K562 (cell line): ENCODE results near the gene PLCB1. TPM values are rescaled to one million over a fixed set of nuclear protein-coding genes. Genes with fewer than 3 reads are reported as not detected.

Source experiments
- ATAC-seq: fragments of 200-7000 bp; cut with Tn5 transposase; 3 replicates; pipeline ENCODE4 v1.9.1; 2020; ENCODE audit warnings: moderate library complexity
- BruUV-seq: library from RNA; stranded (reverse); fragments of 400-500 nt; replicated peaks from 2 replicates; lab custom pipeline; 2021; lab: Mats Ljungman, UMichigan
- CTCF ChIA-PET: fragments of 300-600 bp; formaldehyde crosslinking; extraction: SDS; loops from one replicate; lab custom pipeline; 2021; ENCODE audit warnings: low intra/inter-chr PET ratio; lab: Yijun Ruan, JAX
- POLR2A ChIA-PET: fragments of 300-600, 350-650 bp; sonication (Branson Sonifier 250); formaldehyde crosslinking; extraction: SDS; loops from one replicate; lab custom pipeline; 2021; ENCODE audit warnings: antibody characterized with exemption, inconsistent platforms; lab: Yijun Ruan, JAX
- DNase-seq, 4 experiments: peaks; one replicate each; pipeline versions ENCODE4 v3.0.0 to v3.0.0-alpha.2; 2011 to 2018; ENCODE audit warnings: low spot score in 3 of 4, mixed read lengths in 3 of 4; ENCODE audit errors: extremely low read depth in 1 of 4
- FAIRE-seq: peaks from 2 replicates; lab custom pipeline; 2011; peaks lifted over from hg19 to GRCh38; lab: Jason Lieb, UNC
- H2AFZ ChIP-seq: 2 replicates; pipeline ENCODE4 v1.6.0; 2011; ENCODE audit warnings: low read depth, low read length, control low read depth, inconsistent platforms
- H3K27ac ChIP-seq: fragments of 200-600 bp; 3 replicates; pipeline ENCODE4 v1.8.0; 2011; ENCODE audit warnings: low read depth, mild to moderate bottlenecking, control low read depth, inconsistent platforms, low read length, moderate library complexity, mixed read lengths; ENCODE audit errors: extremely low read depth
- H3K27me3 ChIP-seq, 2 experiments: fragments of 300-600 bp in 1 of 2; 2 replicates in 1 of 2; 3 replicates in 1 of 2; pipeline versions ENCODE4 v1.6.0 to v1.8.0; 2011; ENCODE audit warnings: inconsistent platforms in 2 of 2, low read length in 2 of 2, mild to moderate bottlenecking in 1 of 2, mixed read lengths in 1 of 2, moderate library complexity in 1 of 2; ENCODE audit not compliant: control insufficient read depth in 2 of 2, insufficient read depth in 2 of 2
- H3K36me3 ChIP-seq: fragments of 300-600 bp; 3 replicates; pipeline ENCODE4 v1.8.0; 2011; ENCODE audit warnings: mild to moderate bottlenecking, low read length, inconsistent platforms; ENCODE audit not compliant: control insufficient read depth, insufficient read depth
- H3K4me1 ChIP-seq, 2 experiments: fragments of 200-600 bp in 1 of 2; replicated peaks in 1 of 2; 2 replicates in 1 of 2; 3 replicates in 1 of 2; pipeline versions ENCODE4 v1.5.1 to v1.8.0; 2011; ENCODE audit warnings: inconsistent platforms in 2 of 2, low read length in 2 of 2, mild to moderate bottlenecking in 1 of 2, mixed read lengths in 1 of 2, moderate library complexity in 1 of 2; ENCODE audit not compliant: control insufficient read depth in 2 of 2, insufficient read depth in 2 of 2
- H3K4me2 ChIP-seq: 2 replicates; pipeline ENCODE4 v1.6.1; 2011; ENCODE audit warnings: low read length, control low read depth, inconsistent platforms, mixed read lengths; ENCODE audit not compliant: insufficient read depth
- H3K4me3 ChIP-seq: fragments of 200-600 bp; sonication (generic), shearing (Covaris generic); 2 replicates; pipeline ENCODE4 v1.5.1; 2016; ENCODE audit warnings: control low read depth, inconsistent platforms
- H3K79me2 ChIP-seq: fragments of 200-600 bp; 3 replicates; pipeline ENCODE4 v1.8.0; 2011; ENCODE audit warnings: low read length, inconsistent platforms; ENCODE audit not compliant: control insufficient read depth, insufficient read depth
- H3K9ac ChIP-seq, 2 experiments: 2 replicates each; pipeline versions ENCODE4 v1.6.0 to v1.6.1; 2011; ENCODE audit warnings: low read depth in 2 of 2, low read length in 2 of 2, control low read depth in 1 of 2, inconsistent platforms in 1 of 2, mild to moderate bottlenecking in 1 of 2, mixed read lengths in 1 of 2; ENCODE audit not compliant: insufficient read depth in 1 of 2
- H3K9me1 ChIP-seq: one replicate; pipeline ENCODE4 v1.6.0; 2011; ENCODE audit warnings: inconsistent platforms, mild to moderate bottlenecking, low read length, moderate library complexity; ENCODE audit not compliant: control insufficient read depth, insufficient read depth
- H3K9me3 ChIP-seq: replicated peaks from 2 replicates; pipeline ENCODE4 v1.5.1; 2011; ENCODE audit warnings: low read depth, low read length, inconsistent platforms; ENCODE audit not compliant: control insufficient read depth, insufficient read depth
- H4K20me1 ChIP-seq: replicated peaks from 2 replicates; pipeline ENCODE4 v1.6.1; 2011; ENCODE audit warnings: low read length, inconsistent platforms, mixed read lengths; ENCODE audit not compliant: control insufficient read depth, insufficient read depth
- CBFA2T2 ChIP-seq: fragments of 450-650 bp; conservative IDR thresholded peaks from 2 replicates; pipeline ENCODE4 v1.6.1; 2017; ENCODE audit warnings: mild to moderate bottlenecking
- L3MBTL2 ChIP-seq: fragments of 450-650 bp; IDR thresholded peaks from 2 replicates; pipeline ENCODE4 v1.6.1; 2016; ENCODE audit warnings: mild to moderate bottlenecking, moderate library complexity
- PCBP2 ChIP-seq: fragments of 200-400 bp; formaldehyde crosslinking; IDR thresholded peaks from 2 replicates; pipeline ENCODE4 v1.6.1; 2018; ENCODE audit warnings: low read length, low read depth, mild to moderate bottlenecking, moderate library complexity; ENCODE audit not compliant: poor library complexity, severe bottlenecking
- SMAD4 ChIP-seq: fragments of 250-450 bp; sonication (Bioruptor Pico); conservative IDR thresholded peaks from 2 replicates; pipeline ENCODE4 v1.8.0; 2021; ENCODE audit warnings: inconsistent platforms, mild to moderate bottlenecking, moderate library complexity
- ZC3H4 ChIP-seq: sonication (generic); formaldehyde crosslinking; IDR thresholded peaks from 2 replicates; pipeline ENCODE4 v1.9.0; 2021; ENCODE audit warnings: missing genetic modification reagents, borderline replicate concordance
- ZNF165 ChIP-seq: fragments of 250-450 bp; sonication (Bioruptor Pico); IDR thresholded peaks from 2 replicates; pipeline ENCODE4 v1.4.0; 2020; ENCODE audit warnings: borderline replicate concordance
- ZNF224 ChIP-seq: sonication (generic); formaldehyde crosslinking; IDR thresholded peaks from 2 replicates; pipeline ENCODE4 v1.8.0; 2022; ENCODE audit warnings: mild to moderate bottlenecking, missing genetic modification reagents
- WGBS: fragments of 100-300 bp; shearing (Covaris generic); methylation state at CpG from one replicate; pipeline ENCODE4 v1.1.6; 2016; ENCODE audit warnings: low coverage, mixed read lengths; ENCODE audit not compliant: insufficient coverage; ENCODE audit errors: missing lambda C conversion rate; 5-methylcytosine and 5-hydroxymethylcytosine counted together
- in situ Hi-C: fragments of 300-500 bp; cut with MboI; formaldehyde crosslinking; loops from 4 replicates; pipeline ENCODE4 v1.15.0; 2018; ENCODE audit warnings: inconsistent platforms, mixed read lengths
- intact Hi-C: fragments of 100-400 bp; cut with micrococcal nuclease; formaldehyde crosslinking; loops from 2 replicates; pipeline ENCODE4 v1.14.2; 2022
- polyA plus RNA-seq, 8 experiments: library from polyadenylated mRNA; depleted of rRNA in 4 of 8; stranded (reverse) in 5 of 8; unstranded in 3 of 8; fragments of >200 nt; fragmentation: Nextera tagmentation in 2 of 8; fragmentation: Illumina TruSeq in 1 of 8; extraction: Ambion mirVana in 2 of 8; extraction: Trizol in 1 of 8; gene quantifications; 2 replicates each; pipeline versions ENCODE4 v1.2.1 to v1.2.3, GENCODE V29; 2011 to 2014; ENCODE audit warnings: inconsistent platforms in 1 of 8, missing spikeins in 1 of 8
- total RNA-seq, 7 experiments: library from RNA; depleted of rRNA in 6 of 7; stranded (reverse); fragments of >200 nt in 6 of 7; fragmentation: Illumina TruSeq in 2 of 7; extraction: Trizol in 2 of 7; gene quantifications; 2 replicates each; pipeline versions ENCODE4 v1.2.1 to v1.2.3, GENCODE V29; 2011 to 2021; ENCODE audit warnings: low replicate concordance in 1 of 7
- TF ChIP-seq, protein P1 (sequence below): fragments of 250-450 bp; sonication (Bioruptor Pico); IDR thresholded peaks from 2 replicates; pipeline ENCODE4 v1.9.0; 2021; ENCODE audit warnings: mild to moderate bottlenecking
- TF ChIP-seq, protein P2 (sequence below): fragments of 250-450 bp; sonication (Bioruptor Pico); IDR thresholded peaks from 2 replicates; pipeline ENCODE4 v1.4.0; 2020; ENCODE audit warnings: mild to moderate bottlenecking, moderate library complexity

Gene PLCB1
- total and polyA plus RNA-seq, 9 of the 15 experiments (the other 6 are each of a cell fraction or from before 2014, with no cell fraction given), result 0.34 to 3.1 (median 1.3) TPM

DNA sequence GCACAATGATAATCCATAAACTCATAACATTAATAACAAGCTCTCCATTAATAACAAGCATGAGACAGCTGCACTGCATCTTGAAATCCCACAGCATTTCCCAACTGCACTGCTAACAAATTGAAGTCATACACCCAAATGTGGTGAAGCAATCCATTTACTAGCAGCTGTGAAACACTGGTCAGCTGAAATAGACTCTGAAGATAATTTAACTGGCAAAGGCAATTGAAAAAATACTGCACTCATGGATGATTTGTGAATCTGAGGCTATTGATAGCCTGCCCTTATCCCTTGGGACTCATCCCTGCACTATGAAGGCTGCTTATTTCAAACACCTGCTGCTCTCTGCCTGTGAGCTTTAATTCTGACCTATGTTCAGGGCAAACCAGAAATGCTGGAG is 49.1 kb upstream of the PLCB1 start (continued):
- TF ChIP-seq, protein P1, sequence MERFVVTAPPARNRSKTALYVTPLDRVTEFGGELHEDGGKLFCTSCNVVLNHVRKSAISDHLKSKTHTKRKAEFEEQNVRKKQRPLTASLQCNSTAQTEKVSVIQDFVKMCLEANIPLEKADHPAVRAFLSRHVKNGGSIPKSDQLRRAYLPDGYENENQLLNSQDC (CRISPR knock-in tag), result no peak
- no peak for TF ChIP-seq ZC3H4 (CRISPR knock-in tag)
- TF ChIP-seq L3MBTL2, result no peak
- no peak for TF ChIP-seq ZNF165 (CRISPR knock-in tag)
- TF ChIP-seq, protein P2, sequence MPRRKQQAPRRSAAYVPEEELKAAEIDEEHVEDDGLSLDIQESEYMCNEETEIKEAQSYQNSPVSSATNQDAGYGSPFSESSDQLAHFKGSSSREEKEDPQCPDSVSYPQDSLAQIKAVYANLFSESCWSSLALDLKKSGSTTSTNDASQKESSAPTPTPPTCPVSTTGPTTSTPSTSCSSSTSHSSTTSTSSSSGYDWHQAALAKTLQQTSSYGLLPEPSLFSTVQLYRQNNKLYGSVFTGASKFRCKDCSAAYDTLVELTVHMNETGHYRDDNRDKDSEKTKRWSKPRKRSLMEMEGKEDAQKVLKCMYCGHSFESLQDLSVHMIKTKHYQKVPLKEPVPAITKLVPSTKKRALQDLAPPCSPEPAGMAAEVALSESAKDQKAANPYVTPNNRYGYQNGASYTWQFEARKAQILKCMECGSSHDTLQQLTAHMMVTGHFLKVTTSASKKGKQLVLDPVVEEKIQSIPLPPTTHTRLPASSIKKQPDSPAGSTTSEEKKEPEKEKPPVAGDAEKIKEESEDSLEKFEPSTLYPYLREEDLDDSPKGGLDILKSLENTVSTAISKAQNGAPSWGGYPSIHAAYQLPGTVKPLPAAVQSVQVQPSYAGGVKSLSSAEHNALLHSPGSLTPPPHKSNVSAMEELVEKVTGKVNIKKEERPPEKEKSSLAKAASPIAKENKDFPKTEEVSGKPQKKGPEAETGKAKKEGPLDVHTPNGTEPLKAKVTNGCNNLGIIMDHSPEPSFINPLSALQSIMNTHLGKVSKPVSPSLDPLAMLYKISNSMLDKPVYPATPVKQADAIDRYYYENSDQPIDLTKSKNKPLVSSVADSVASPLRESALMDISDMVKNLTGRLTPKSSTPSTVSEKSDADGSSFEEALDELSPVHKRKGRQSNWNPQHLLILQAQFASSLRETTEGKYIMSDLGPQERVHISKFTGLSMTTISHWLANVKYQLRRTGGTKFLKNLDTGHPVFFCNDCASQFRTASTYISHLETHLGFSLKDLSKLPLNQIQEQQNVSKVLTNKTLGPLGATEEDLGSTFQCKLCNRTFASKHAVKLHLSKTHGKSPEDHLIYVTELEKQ, result no peak
- TF ChIP-seq ZNF224 (CRISPR knock-in tag), result no peak
- no peak for TF ChIP-seq PCBP2
- TF ChIP-seq SMAD4 (CRISPR knock-in tag), result no peak

DNA sequence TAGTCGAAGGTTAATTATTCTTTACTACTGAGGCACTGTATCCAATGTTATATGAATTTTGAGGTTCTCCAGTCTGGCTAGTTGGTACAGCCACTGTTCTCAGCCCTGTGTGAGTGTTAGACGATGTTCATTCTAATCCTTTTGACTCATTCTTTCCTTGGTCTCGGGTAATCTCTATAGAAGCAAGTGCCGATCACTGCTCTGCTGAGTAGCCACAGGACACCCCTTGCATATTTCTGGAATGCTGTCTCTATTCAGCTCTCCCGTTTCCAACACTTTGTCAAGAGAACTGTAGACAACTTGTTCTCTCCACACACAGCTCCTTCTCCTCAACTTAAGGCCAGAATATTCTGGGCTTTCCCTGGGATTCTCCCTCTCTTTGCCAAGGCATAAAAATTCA is 42.4 kb upstream of the PLCB1 start:
- H3K9me1 ChIP-seq, result no peaks in the 10 kb centered on the region
- no peaks in the 10 kb centered on the region for H3K27me3 ChIP-seq
- H3K79me2 ChIP-seq, result no peaks in the 10 kb centered on the region
- intact Hi-C loops, result no loop called here
- WGBS, result 0% methylated on average over 5 of the region's 5 CpGs
- no TSS peak for BruUV-seq
- no peak overlapping the region for H3K27ac ChIP-seq
- FAIRE-seq (no peak), DNase-seq (no peak), ATAC-seq (no peak)
- H3K9ac ChIP-seq, result no peak overlapping the region
- TF ChIP-seq CBFA2T2, result no peak
- in situ Hi-C loops, result no loop called here
- H3K4me1 ChIP-seq, result no peaks in the 10 kb centered on the region
- no peak overlapping the region for H3K4me3 ChIP-seq
- POLR2A ChIA-PET, result no interaction called here
- H3K36me3 ChIP-seq, result no peaks in the 10 kb centered on the region
- CTCF ChIA-PET, result no interaction called here
- H3K4me2 ChIP-seq, result no peak overlapping the region
- H3K9me3 ChIP-seq, result no peaks in the 10 kb centered on the region; the same call in 1 of the 2 replicates
- H4K20me1 ChIP-seq, result no peaks in the 10 kb centered on the region
- no peak overlapping the region for H2AFZ ChIP-seq
